HG02840 (cell line): ENCODE data around the gene SLC25A28.

Experiments
- ATAC-seq: cut with Tn5 transposase; IDR thresholded peaks from one replicate; pipeline ENCODE4 v1.9.1; 2021; ENCODE audit warnings: mild to moderate bottlenecking, moderate library complexity, moderate number of reproducible peaks; ENCODE audit not compliant: unreplicated experiment, low FRiP score

The SLC25A28 gene

GRCh38 chr10:99619851-99620710 is at the start of gene SLC25A28:
Gene SLC25A28, minus strand, starts transcription at chr10:99620439. Its CDS starts 104 bp downstream, at chr10:99620335.
- peak; percentile 85 for ATAC-seq

GRCh38 chr10:99667108-99667751 is 47.0 kb upstream of the SLC25A28 start:
- no peak for ATAC-seq

GRCh38 chr10:99665304-99665703 is 45.1 kb upstream of the SLC25A28 start:
- ATAC-seq = no peak

GRCh38 chr10:99661377-99661763 is 41.1 kb upstream of the SLC25A28 start:
- no peak for ATAC-seq

- ATAC-seq = no peak
Measured at GRCh38 chr10:99660662-99661376, 40.6 kb upstream of the SLC25A28 start.

- ATAC-seq = no peak
Measured at GRCh38 chr10:99659868-99660366, 39.7 kb upstream of the SLC25A28 start.

GRCh38 chr10:99659031-99659867 is 39.0 kb upstream of the SLC25A28 start, which contains the start of gene ENTPD7:
Gene ENTPD7, plus strand, starts transcription at chr10:99659509. Its CDS starts 448 bp downstream, at chr10:99659957.
- ATAC-seq = peak; percentile 99

GRCh38 chr10:99658622-99659030 is 38.4 kb upstream of the SLC25A28 start:
- no peak for ATAC-seq

GRCh38 chr10:99656199-99657064 is 36.2 kb upstream of the SLC25A28 start:
- no peak for ATAC-seq

- ATAC-seq = no peak
Measured at GRCh38 chr10:99654390-99655175, 34.3 kb upstream of the SLC25A28 start.

- no peak for ATAC-seq
Measured at GRCh38 chr10:99652800-99653390, 32.7 kb upstream of the SLC25A28 start.

- no peak for ATAC-seq
Measured at GRCh38 chr10:99648717-99649116, 28.5 kb upstream of the SLC25A28 start.

GRCh38 chr10:99647601-99648151 is 27.4 kb upstream of the SLC25A28 start:
- ATAC-seq = no peak

- no peak for ATAC-seq
Measured at GRCh38 chr10:99633832-99634231, 13.6 kb upstream of the SLC25A28 start.

GRCh38 chr10:99631496-99631895 is 11.3 kb upstream of the SLC25A28 start:
- ATAC-seq = no peak

- no peak for ATAC-seq
Measured at GRCh38 chr10:99630991-99631390, 10.8 kb upstream of the SLC25A28 start.

- ATAC-seq = no peak
Measured at GRCh38 chr10:99630433-99630832, 10.2 kb upstream of the SLC25A28 start.

- no peak for ATAC-seq
Measured at GRCh38 chr10:99629625-99629978, 9.4 kb upstream of the SLC25A28 start.
